HG03460 (cell line): ENCODE measurements around the gene CWC15.
"Not testable (repeated sequence)": the region's sequence is repeated elsewhere in the genome, so short reads cannot be mapped to it uniquely, and the experiment has no call there.

Experiments used
- ATAC-seq: cut with Tn5 transposase; IDR thresholded peaks from one replicate; pipeline ENCODE4 v1.9.1; 2021; ENCODE audit not compliant: unreplicated experiment

CWC15 gene

DNA sequence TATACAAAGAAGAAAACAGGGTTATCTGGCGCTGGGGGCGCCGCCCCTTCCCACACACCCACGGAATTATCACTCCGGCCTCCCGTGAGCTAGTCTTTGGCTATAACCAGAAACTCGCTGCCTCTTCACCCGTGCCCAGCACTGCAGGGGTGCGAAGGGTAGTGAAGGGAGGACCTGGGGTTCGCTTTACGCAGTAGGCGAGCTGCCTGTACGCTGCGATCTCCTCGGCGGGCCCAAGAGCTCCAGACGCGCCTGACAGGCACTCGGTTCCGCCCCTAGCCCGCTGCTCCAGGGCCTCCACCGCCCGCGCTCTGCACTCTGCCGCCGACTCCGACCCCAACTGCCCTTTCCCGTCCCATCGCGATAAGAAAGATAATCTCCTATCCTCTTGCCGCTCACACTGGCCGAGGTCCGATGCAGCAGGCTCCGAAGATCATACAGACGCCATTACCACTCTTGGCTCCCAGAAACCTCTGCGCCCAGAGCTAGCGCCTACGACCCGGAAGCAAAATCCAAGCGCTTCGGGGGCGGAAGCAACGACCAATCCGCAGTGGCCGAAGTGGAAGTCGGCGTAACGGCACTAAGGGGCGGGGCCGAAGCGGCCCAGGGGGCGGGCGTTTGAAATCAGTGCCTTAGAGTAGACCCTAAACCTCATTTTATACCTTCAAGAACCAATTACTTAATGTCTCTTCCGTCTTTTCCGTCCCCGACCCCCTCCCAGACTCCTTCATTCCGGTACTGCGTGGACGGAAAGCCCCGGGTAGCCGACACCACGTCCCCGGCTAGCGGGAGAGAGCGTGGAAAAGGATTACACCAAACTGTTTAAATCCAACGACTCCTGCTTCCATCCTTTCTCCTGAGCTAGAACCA is at the start of gene CWC15, which contains the start of gene KDM4D:
CWC15 (minus strand) TSS at position 458 of the 870 bp plus-strand sequence. CDS start 1,371 bp downstream, outside the sequence.
KDM4D (plus strand) TSS at position 611 of the 870 bp plus-strand sequence. CDS start 23,664 bp downstream, outside the sequence.
- peak; percentile 100 for ATAC-seq

DNA sequence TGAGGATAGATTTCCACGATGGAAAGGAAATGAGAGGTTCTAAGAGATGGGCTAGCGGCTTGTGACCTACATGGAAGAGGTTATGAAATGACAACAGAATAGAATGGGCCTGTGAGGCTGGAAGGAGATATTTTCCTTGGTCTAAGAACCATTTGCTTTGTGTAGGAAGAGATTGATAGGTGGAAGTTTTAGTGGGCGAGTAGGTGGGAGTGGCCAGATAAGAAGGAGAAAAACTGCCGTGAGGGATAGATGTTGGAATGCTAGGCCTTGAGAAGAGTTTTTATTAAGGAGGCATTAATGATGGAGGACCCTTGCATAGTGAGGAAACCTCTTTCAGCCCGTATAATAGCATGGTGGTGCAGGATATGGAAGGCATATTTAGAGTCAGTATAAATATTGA is 48.1 kb upstream of the CWC15 start:
- ATAC-seq = not testable (repeated sequence)

DNA sequence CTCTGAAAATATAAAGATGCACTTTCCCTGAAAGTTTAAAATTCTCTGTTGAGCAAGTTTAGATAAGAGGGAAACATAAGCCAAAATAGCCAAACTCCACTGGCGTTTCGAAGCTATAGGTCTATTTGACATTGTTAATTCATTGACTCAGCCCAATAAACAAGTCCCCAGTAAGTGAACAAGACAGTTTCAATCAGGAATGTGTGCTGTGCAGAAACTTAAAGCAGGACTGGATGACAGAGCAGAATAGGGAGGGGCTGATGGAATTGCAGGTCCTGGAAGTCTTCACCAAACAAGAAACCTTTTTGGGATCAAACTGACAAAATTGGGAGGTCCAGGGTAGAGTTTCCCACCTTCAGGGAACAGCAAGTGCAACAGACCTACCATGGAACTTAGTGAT is 42.8 kb upstream of the CWC15 start:
- ATAC-seq = no peak

DNA sequence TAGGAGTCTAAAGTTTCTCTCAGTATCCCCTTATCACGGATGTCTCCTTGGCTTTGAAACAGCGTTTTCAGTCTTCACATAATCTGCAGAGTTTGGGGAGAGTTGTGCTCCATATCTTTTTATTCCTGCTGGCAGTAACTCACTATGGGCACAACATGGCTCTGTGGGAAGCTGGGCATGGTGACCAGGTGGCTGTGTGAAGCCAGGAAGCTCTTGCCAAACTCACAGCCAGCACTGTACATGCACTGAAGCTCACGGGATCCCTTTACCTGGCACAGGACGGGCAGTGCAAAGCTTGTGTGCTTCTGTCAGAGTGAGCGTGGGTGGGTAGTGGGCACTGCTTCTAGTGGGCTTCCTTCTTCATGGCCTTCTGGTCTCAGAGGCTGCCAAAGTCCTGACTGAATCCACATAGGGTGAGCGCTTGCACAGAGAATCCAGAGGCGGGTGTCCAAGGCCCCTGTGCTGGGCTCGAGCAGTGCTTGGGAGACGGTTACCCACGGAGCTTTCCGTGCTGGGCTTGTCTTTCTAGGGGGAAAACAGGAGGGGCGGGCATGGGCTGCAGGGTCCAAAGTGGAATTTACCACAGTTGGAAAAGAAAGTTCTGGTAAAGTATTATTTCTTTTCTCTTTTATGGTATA is 40.9 kb upstream of the CWC15 start:
- ATAC-seq = no peak

DNA sequence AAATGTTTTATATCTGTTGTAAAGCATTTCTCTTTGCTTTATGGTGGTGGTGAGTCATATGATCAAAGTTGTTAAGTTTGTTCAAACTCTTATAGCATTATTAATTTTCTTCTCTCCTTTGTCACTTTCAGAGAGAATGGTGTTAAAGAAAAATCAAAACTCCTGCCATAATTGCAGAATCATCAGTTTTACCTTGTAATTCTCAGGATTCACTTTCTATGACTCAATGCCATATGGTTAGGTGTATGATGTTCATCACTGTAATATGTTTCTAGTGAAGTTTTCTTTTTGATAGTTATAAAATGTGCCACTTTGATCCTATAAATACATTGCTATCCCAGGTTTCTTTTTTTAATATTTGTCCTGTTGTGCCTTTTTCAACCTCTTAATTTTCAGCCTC is 38.0 kb upstream of the CWC15 start:
- no peak for ATAC-seq

DNA sequence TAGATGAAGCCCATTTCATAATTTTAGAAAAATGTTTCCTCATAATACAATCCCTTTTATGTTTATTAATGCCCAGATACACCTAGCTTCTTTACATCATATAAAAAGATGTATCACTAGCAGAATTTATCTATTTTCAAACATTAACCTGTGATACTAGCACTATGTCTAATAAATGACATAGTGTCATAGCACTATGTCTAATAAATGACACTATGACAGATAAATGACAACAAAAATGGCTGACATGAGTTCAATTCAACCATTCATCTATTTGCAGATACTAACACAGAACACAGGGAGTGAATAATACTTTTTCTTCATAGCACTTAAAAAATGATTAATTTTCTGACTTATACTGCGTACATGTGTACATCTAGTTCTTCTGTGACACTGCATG is 32.3 kb upstream of the CWC15 start:
- no peak for ATAC-seq

DNA sequence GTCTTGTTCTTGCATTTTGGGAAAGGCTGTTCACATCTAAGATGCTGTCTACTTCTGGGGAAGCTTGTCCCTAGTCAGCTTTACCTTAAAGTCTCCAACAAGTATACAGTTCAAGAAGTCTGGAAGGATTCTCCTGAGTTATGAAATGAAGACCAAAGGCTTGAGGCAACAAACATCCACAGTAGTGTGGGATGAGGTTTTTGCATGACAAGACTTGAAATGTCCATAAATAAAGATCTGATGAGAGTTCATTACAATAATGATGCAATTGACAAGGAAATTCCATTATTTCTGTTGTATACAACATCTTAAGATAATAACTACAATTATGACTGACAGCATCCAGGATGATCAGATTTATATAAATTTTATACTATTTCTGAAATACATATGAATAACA is 30.4 kb upstream of the CWC15 start:
- ATAC-seq = no peak

DNA sequence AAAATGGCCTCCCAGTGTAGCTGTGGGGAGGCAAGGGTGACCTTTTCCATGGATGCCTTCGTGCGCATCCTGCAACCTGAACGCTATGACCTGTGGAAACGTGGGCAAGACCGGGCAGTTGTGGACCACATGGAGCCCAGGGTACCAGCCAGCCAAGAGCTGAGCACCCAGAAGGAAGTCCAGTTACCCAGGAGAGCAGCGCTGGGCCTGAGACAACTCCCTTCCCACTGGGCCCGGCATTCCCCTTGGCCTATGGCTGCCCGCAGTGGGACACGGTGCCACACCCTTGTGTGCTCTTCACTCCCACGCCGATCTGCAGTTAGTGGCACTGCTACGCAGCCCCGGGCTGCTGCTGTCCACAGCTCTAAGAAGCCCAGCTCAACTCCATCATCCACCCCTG is 24.9 kb upstream of the CWC15 start:
- ATAC-seq = no peak

DNA sequence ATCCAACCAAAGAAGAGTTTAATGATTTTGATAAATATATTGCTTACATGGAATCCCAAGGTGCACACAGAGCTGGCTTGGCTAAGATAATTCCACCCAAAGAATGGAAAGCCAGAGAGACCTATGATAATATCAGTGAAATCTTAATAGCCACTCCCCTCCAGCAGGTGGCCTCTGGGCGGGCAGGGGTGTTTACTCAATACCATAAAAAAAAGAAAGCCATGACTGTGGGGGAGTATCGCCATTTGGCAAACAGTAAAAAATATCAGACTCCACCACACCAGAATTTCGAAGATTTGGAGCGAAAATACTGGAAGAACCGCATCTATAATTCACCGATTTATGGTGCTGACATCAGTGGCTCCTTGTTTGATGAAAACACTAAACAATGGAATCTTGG is 24.1 kb upstream of the CWC15 start:
- no peak for ATAC-seq

DNA sequence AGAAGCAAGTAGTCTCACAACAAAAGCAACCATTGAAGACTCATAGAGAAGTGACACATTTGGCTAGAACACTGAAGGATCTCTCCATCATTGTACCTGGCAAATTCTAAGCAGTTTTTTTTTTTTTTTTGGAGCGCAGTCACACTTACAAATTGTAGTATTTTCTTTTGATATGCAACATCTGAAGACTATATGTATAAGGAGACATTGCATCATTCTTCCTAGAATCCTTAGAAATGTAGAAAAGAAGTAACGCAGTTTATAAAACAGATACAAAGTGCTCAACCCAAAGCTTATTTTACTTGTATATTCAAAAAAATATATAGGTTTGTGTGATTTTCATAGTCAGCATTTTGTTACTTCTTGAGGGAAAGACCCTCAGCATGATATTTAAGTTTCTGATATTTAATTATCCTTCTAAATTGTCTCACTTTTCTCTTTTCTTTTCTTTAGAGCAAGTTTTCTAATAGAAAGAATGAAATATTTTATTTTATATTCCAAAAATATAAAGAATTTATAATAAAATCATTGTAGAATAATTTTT is 20.1 kb upstream of the CWC15 start:
- no peak for ATAC-seq

DNA sequence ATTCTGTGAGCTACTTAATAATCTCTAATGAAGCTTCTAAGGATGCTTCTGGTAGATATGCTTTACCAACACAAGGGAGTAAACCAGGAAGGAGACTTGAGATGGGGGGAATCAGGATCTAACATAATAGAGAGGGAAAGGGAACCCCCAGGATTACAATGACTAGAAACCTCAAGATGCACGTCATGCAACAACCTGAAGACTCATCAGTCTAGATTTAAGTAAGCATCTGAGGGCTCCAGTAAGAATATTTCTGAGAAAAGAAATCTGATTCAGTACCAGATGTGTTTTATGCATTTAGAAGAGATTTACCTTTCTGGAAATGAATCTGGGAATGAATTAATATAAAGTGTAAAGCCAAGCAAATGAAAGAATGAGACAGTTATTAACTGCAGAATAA is 15.4 kb upstream of the CWC15 start:
- no peak for ATAC-seq

DNA sequence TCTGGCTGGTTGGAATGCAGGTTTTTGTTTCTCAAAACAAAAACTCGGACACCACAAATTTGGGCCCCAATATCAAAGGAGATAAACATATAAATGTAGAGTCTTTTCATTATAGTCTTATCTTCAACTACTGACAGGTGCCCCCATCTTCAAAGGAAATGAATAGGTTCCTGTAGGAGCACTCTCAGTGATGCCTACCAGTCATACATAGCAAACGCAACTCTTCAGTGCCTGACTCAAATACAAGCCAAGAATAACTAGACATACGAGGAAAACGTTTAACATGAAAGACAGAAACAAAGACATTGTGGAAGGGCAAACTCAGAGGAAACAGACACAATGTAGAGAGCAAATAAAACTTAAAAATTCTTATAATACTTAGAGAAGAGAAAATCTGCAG is 14.0 kb upstream of the CWC15 start:
- no peak for ATAC-seq

DNA sequence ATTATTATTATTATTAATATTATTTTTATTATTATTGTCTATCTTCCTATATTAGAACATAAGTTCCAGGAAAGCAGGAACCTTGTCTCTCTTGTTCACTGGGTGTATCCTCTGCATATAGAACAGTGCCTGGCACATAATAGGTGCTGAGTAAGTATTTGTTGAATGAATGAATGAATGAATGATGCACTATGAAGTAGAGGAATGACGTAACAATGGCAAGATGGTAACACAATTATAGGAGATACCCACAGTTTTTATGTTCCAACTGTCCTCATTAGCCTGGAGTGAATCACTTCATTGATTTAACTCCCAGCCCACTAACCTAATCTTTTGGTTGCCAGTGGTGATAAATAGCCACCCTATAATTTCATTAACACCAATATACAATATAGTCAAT is 2.2 kb upstream of the CWC15 start:
- no peak for ATAC-seq

DNA sequence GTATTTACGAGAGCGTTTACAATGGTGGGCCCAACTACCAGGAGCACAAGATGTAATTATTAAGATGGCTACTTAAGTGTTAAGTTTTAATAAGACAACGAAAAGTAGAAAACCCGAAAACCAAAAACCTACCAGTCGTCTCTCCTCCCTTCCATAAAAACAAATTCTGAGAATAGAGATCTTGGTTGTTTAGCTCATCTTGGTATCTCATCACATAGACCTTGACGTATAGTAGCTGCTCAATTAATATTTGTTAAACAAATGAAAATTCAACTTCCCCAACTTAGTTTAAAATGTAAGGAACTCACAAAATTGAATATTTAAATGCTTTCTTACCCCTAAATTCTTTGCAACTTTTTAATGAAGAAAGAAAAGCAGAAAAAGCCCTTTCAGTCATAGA is 822 bp upstream of the CWC15 start:
- ATAC-seq = no peak

DNA sequence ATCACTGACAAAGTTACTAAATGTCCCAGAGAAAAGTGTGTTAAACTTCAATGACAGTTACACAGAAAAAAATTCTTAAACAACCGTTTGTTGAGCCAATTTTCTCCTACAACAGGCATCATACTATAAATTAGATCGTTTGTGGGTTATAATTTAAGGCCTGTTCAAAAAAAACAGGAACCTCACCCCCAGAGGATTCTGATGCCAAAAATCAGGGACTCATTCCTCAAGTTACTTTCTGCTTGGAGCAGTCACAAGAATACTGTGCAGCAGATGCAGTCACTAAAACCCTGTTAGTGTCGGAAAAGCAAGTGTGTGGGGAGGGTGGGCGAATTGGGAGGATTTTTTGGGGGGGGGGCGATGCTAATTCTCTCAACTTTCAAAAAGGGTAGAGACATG is 657 bp downstream of the CWC15 start:
- ATAC-seq = no peak

DNA sequence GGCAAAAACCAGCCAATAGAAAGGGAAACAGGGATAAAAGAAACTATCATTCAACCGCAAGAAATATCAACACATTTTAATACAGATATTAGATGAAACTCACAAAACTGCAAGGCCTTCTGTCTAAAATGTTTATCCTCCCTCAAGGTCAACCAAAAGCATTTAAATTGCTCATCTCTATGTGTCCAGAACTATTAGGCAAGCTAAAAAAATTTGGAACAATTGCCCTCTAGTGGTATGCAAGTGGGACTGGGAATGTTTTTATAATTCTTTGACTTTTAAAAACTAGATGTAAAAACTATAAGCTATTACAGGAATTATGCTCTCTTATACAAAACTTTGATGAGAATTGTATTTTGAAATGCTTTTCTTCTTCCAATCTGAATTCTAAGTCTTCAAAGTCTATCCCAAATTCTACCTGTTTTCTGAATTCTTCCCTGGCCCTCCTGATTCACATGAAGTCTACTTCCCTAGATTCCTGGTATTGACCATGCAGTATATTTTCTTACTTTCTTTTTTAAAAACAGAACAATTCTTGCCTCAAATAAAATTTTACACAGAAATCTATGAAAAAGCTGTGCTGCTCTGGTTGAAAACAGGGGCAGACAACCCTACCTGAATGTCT is 4.9 kb downstream of the CWC15 start:
- ATAC-seq = no peak

DNA sequence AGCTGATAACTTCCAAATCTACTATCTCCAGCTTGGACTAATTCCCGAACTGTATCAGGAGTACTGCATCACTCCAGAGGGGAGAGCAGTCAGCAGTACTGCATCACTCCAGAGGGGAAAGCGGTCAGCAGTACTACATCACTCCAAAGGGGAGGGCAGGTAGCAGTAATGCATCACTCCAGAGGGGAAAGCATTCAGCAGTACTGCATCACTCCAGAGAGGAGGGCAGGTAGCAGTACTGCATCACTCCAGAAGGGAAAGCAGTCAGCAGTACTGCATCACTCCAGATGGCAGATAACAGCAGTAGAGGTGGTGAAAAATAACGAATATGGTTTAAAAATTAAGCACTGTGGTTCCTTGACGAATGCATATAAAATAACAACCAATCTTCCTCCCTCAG is 8.4 kb downstream of the CWC15 start:
- ATAC-seq = no peak

DNA sequence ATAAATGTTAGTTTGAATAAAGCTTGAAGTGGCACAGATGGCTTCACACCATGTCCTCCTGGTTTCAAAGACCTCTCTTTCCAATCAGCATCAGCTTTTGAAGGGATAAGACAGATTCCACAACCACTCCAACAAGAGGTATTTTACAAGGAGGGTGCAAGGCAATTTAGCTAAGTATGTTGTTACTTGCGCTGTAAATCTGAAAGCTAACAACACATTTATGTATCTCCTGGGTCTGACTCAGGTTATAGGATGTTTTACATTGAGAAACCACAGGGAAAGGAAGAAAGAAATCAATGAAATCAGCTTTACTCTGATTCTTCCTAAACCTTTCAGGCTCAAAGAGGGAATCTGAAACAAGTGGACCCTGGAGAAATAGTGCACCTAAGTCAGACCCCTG is 12.1 kb downstream of the CWC15 start:
- ATAC-seq = no peak

DNA sequence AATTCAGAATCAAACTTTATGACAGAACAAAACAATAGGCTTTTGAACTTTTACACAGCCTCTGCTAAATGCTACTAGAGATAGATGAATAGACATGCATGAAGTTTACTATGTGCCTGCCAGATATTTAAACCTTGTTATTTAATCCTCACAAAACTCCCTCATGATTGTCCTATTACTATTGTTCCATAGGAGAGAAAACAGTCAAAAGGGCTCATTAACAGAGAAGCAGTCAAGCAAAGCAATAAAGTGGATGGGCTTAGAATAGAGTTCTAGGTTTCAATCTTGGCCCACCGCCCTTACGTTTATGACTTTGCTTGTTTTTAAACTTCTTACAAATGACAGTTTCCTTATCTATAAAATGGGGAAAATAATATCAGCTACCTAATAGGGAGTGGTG is 12.9 kb downstream of the CWC15 start:
- ATAC-seq = no peak

DNA sequence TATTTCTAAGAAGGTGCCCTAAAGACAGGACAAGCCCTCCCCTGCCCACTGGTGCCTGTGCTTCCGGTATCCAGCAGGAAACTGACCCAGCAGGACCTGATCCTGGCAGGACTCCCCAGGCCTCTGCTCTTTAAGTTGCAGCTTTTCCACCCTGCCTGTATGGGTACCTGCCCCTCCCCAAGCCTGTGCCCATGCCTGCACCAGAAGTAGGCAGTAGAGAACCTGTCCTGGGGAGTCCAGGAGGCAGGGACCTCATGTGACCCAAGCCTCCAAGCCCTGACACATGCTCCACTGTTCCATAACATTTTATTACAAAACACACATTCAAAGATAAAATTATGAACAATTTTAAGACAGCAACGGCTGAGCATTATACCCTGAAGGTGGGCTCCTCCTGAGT is 14.2 kb downstream of the CWC15 start:
- ATAC-seq = no peak

DNA sequence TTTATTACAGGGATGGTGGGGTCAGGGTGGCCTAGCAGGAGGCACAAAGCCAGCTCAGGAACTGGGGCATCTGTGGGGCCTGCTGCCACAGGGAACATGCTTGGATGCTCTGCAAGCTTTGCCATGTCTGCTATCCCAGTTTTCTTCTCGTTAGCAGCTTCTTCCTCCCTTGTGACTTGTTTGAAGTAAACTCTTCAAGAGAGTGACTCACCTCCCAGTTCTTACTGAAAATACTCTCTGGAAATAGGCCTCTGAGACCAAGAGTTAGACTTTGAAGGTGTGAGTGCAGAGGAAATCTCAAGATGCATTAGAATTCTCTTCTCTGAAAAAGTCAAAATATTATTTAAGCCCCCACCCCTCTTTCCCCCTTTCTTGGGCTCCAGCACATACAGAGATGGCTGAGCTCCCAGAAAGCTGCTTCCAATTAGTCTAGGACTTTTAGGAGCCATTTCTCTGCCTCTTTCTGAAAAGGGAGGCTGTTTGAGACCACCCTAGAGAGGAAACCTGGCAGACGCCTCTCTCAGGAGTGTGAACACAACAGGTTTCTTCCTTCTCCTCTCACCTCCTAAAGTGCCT is 15.1 kb downstream of the CWC15 start:
- no peak for ATAC-seq
